Esophagus muscularis mucosa (tissue), 4 donors: ENCODE measurements around the gene CORO2B.

Source experiments
- EP300 ChIP-seq: sonication (generic); formaldehyde crosslinking; IDR thresholded peaks from one replicate; pipeline ENCODE4 v1.6.1; 2017; ENCODE audit warnings: antibody characterized with exemption
- POLR2A ChIP-seq: fragments of 450-650 bp; IDR thresholded peaks from one replicate; pipeline ENCODE4 v1.6.1; 2017; ENCODE audit warnings: antibody characterized with exemption, moderate library complexity, mild to moderate bottlenecking, low read depth
- POLR2AphosphoS5 ChIP-seq, 2 donors: sonication (generic); formaldehyde crosslinking; IDR thresholded peaks; one replicate each; pipeline ENCODE4 v1.6.1; 2017; ENCODE audit warnings: antibody characterized with exemption in 2 of 2
- TF ChIP-seq, protein P1 (sequence below), 3 experiments: fragments of 200-600 bp in 2 of 3; fragments of 450-650 bp in 1 of 3; sonication (generic) in 2 of 3; IDR thresholded peaks; one replicate each; pipeline ENCODE4 v1.5.1; 2017 to 2019; ENCODE audit warnings: antibody characterized with exemption in 3 of 3, mild to moderate bottlenecking in 2 of 3, moderate library complexity in 1 of 3

DNA sequence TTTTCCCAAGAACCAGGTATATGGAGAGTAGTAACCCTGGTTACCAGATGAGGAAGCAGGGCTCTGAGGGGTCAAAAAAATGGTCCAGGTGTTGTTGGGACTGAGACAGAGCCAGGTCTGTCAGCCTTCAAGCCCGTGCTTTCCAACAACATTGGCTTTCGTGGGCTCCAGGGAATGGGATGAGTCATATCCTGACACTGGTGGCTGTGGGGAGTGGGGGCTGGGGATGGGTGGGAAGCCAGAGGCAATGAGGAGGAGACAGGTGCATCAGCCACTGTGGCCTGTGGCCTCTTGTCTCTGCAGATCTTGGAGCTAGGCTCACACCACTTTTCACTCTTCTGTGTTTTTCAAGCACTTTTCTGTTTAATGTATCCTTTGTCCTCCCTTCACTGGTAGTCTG lies 38.2 kb downstream of the CORO2B start:
- TF ChIP-seq EP300 (no peak), POLR2AphosphoS5 (IDR thresholded peaks at IDR 0.05) (no peak), POLR2A (no peak)
- TF ChIP-seq, protein P1, sequence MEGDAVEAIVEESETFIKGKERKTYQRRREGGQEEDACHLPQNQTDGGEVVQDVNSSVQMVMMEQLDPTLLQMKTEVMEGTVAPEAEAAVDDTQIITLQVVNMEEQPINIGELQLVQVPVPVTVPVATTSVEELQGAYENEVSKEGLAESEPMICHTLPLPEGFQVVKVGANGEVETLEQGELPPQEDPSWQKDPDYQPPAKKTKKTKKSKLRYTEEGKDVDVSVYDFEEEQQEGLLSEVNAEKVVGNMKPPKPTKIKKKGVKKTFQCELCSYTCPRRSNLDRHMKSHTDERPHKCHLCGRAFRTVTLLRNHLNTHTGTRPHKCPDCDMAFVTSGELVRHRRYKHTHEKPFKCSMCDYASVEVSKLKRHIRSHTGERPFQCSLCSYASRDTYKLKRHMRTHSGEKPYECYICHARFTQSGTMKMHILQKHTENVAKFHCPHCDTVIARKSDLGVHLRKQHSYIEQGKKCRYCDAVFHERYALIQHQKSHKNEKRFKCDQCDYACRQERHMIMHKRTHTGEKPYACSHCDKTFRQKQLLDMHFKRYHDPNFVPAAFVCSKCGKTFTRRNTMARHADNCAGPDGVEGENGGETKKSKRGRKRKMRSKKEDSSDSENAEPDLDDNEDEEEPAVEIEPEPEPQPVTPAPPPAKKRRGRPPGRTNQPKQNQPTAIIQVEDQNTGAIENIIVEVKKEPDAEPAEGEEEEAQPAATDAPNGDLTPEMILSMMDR (IDR thresholded peaks at IDR 0.05) = no peak
